ENCODE data around the gene KIF26A. TPM values are rescaled to one million over a fixed set of nuclear protein-coding genes. Genes with fewer than 3 reads are reported as not detected.

Gene KIF26A
- polyA plus RNA-seq, 4 donors = 0.27 to 8.6 (median 4.8) TPM; not detected in 1

- H3K36me3 ChIP-seq (ENCODE audit: control insufficient read depth in 3 of 3, insufficient read depth in 2 of 3, low read depth in 1 of 3, low read length in 3 of 3) = no peaks in the 10 kb centered on the region
- peaks cover 0 to 24% (median 3%) of the 10 kb centered on the region in 3 donors for H3K4me1 ChIP-seq (ENCODE audit: control insufficient read depth in 3 of 3, insufficient read depth in 2 of 3, low read depth in 1 of 3, low read length in 2 of 3)
- no peak overlapping the region for H3K27ac ChIP-seq (ENCODE audit: low read depth in 1 of 3, low read length in 2 of 3)
- peaks cover 30 to 51% (median 44%) of the 10 kb centered on the region in 3 donors for H3K27me3 ChIP-seq (ENCODE audit: control insufficient read depth in 3 of 3, insufficient read depth in 3 of 3, low read length in 3 of 3)
- no peaks in the 10 kb centered on the region for H3K9me3 ChIP-seq (ENCODE audit: control insufficient read depth in 2 of 2, insufficient read depth in 1 of 2, low read depth in 1 of 2, low read length in 1 of 2)
- DNase-seq (peak in 1 of 2 donors; percentile 36), FAIRE-seq (no peak)
- WGBS, 3 donors = 3 to 4% (median 3%) methylated on average over 62 to 77 of the region's 77 CpGs
- H3K4me3 ChIP-seq (ENCODE audit: low read depth in 1 of 3, low read length in 3 of 3) = peak overlapping the region in 1 of 3 donors; percentile 23
Observed at GRCh38 chr14:104136472-104137296, 1.7 kb upstream of the KIF26A start.

GRCh38 chr14:104137297-104138097, 890 bp upstream of the KIF26A start:
- Histone ChIP-seq H3K4me3 (ENCODE audit: low read depth in 1 of 3, low read length in 3 of 3) (peak overlapping the region in 2 of 3 donors; percentile 29 to 38), H3K27me3 (ENCODE audit: control insufficient read depth in 3 of 3, insufficient read depth in 3 of 3, low read length in 3 of 3) (peaks cover 30 to 51% (median 46%) of the 10 kb centered on the region in 3 donors), H3K9me3 (ENCODE audit: control insufficient read depth in 2 of 2, insufficient read depth in 1 of 2, low read depth in 1 of 2, low read length in 1 of 2) (no peaks in the 10 kb centered on the region), H3K36me3 (ENCODE audit: control insufficient read depth in 3 of 3, insufficient read depth in 2 of 3, low read depth in 1 of 3, low read length in 3 of 3) (no peaks in the 10 kb centered on the region), H3K27ac (ENCODE audit: low read depth in 1 of 3, low read length in 2 of 3) (no peak overlapping the region), H3K4me1 (ENCODE audit: control insufficient read depth in 3 of 3, insufficient read depth in 2 of 3, low read depth in 1 of 3, low read length in 2 of 3) (peaks cover 0 to 24% (median 3%) of the 10 kb centered on the region in 3 donors)
- 1 to 2% (median 1%) methylated on average over 64 to 88 of the region's 88 CpGs for WGBS, 3 donors
- peak; percentile 40 to 78 for DNase-seq
- FAIRE-seq = no peak

GRCh38 chr14:104138718-104139459, 502 bp downstream of the KIF26A start:
- FAIRE-seq (no peak), DNase-seq (peak in 1 of 2 donors; percentile 52)
- Histone ChIP-seq H3K36me3 (ENCODE audit: control insufficient read depth in 3 of 3, insufficient read depth in 2 of 3, low read depth in 1 of 3, low read length in 3 of 3) (peaks cover 0 to 4% (median 0%) of the 10 kb centered on the region in 3 donors), H3K4me1 (ENCODE audit: control insufficient read depth in 3 of 3, insufficient read depth in 2 of 3, low read depth in 1 of 3, low read length in 2 of 3) (peaks cover 0 to 24% (median 3%) of the 10 kb centered on the region in 3 donors), H3K27me3 (ENCODE audit: control insufficient read depth in 3 of 3, insufficient read depth in 3 of 3, low read length in 3 of 3) (peaks cover 27 to 45% (median 40%) of the 10 kb centered on the region in 3 donors), H3K4me3 (ENCODE audit: low read depth in 1 of 3, low read length in 3 of 3) (peak overlapping the region in 2 of 3 donors; percentile 29 to 38), H3K9me3 (ENCODE audit: control insufficient read depth in 2 of 2, insufficient read depth in 1 of 2, low read depth in 1 of 2, low read length in 1 of 2) (no peaks in the 10 kb centered on the region), H3K27ac (ENCODE audit: low read depth in 1 of 3, low read length in 2 of 3) (no peak overlapping the region)
- WGBS, 3 donors = 3 to 5% (median 3%) methylated on average over 59 to 73 of the region's 73 CpGs

GRCh38 chr14:104139460-104140212, 1.2 kb downstream of the KIF26A start:
- peaks cover 0 to 4% (median 0%) of the 10 kb centered on the region in 3 donors for H3K36me3 ChIP-seq (ENCODE audit: control insufficient read depth in 3 of 3, insufficient read depth in 2 of 3, low read depth in 1 of 3, low read length in 3 of 3)
- H3K27me3 ChIP-seq (ENCODE audit: control insufficient read depth in 3 of 3, insufficient read depth in 3 of 3, low read length in 3 of 3) = peaks cover 23 to 42% (median 34%) of the 10 kb centered on the region in 3 donors
- FAIRE-seq = no peak
- H3K4me3 ChIP-seq (ENCODE audit: low read depth in 1 of 3, low read length in 3 of 3) = peak overlapping the region in 1 of 3 donors; percentile 29
- DNase-seq = no peak
- WGBS, 3 donors = 46 to 52% (median 50%) methylated on average over 14 of the region's 14 CpGs
- peaks cover 0 to 24% (median 3%) of the 10 kb centered on the region in 3 donors for H3K4me1 ChIP-seq (ENCODE audit: control insufficient read depth in 3 of 3, insufficient read depth in 2 of 3, low read depth in 1 of 3, low read length in 2 of 3)
- no peaks in the 10 kb centered on the region for H3K9me3 ChIP-seq (ENCODE audit: control insufficient read depth in 2 of 2, insufficient read depth in 1 of 2, low read depth in 1 of 2, low read length in 1 of 2)
- no peak overlapping the region for H3K27ac ChIP-seq (ENCODE audit: low read depth in 1 of 3, low read length in 2 of 3)

- Histone ChIP-seq H3K27me3 (ENCODE audit: control insufficient read depth in 3 of 3, insufficient read depth in 3 of 3, low read length in 3 of 3) (peaks cover 18 to 39% (median 29%) of the 10 kb centered on the region in 3 donors), H3K9me3 (ENCODE audit: control insufficient read depth in 2 of 2, insufficient read depth in 1 of 2, low read depth in 1 of 2, low read length in 1 of 2) (no peaks in the 10 kb centered on the region), H3K36me3 (ENCODE audit: control insufficient read depth in 3 of 3, insufficient read depth in 2 of 3, low read depth in 1 of 3, low read length in 3 of 3) (peaks cover 0 to 4% (median 0%) of the 10 kb centered on the region in 3 donors), H3K27ac (ENCODE audit: low read depth in 1 of 3, low read length in 2 of 3) (no peak overlapping the region), H3K4me3 (ENCODE audit: low read depth in 1 of 3, low read length in 3 of 3) (no peak overlapping the region), H3K4me1 (ENCODE audit: control insufficient read depth in 3 of 3, insufficient read depth in 2 of 3, low read depth in 1 of 3, low read length in 2 of 3) (peaks cover 0 to 19% (median 3%) of the 10 kb centered on the region in 3 donors)
- FAIRE-seq (no peak), DNase-seq (no peak)
- WGBS, 3 donors = 43 to 59% (median 58%) methylated on average over 6 of the region's 6 CpGs
Observed at GRCh38 chr14:104140213-104140462, 1.8 kb downstream of the KIF26A start.

GRCh38 chr14:104140463-104141331, 2.3 kb downstream of the KIF26A start:
- FAIRE-seq = no peak
- 79 to 84% (median 81%) methylated on average over 11 to 12 of the region's 12 CpGs for WGBS, 3 donors
- H3K36me3 ChIP-seq (ENCODE audit: control insufficient read depth in 3 of 3, insufficient read depth in 2 of 3, low read depth in 1 of 3, low read length in 3 of 3) = peaks cover 0 to 4% (median 0%) of the 10 kb centered on the region in 3 donors

GRCh38 chr14:104141621-104142091, 3.3 kb downstream of the KIF26A start:
- no peak for DNase-seq
- peaks cover 7 to 24% (median 18%) of the 10 kb centered on the region in 3 donors for H3K27me3 ChIP-seq (ENCODE audit: control insufficient read depth in 3 of 3, insufficient read depth in 3 of 3, low read length in 3 of 3)
- WGBS, 3 donors = 79 to 88% (median 84%) methylated on average over 12 to 15 of the region's 15 CpGs

More at GRCh38 chr14:104140463-104141331, 2.3 kb downstream of the KIF26A start:
- no peak for DNase-seq
- Histone ChIP-seq H3K27ac (ENCODE audit: low read depth in 1 of 3, low read length in 2 of 3) (no peak overlapping the region), H3K4me1 (ENCODE audit: control insufficient read depth in 3 of 3, insufficient read depth in 2 of 3, low read depth in 1 of 3, low read length in 2 of 3) (peaks cover 0 to 13% (median 3%) of the 10 kb centered on the region in 3 donors), H3K27me3 (ENCODE audit: control insufficient read depth in 3 of 3, insufficient read depth in 3 of 3, low read length in 3 of 3) (peaks cover 13 to 34% (median 23%) of the 10 kb centered on the region in 3 donors), H3K4me3 (ENCODE audit: low read depth in 1 of 3, low read length in 3 of 3) (no peak overlapping the region), H3K9me3 (ENCODE audit: control insufficient read depth in 2 of 2, insufficient read depth in 1 of 2, low read depth in 1 of 2, low read length in 1 of 2) (no peaks in the 10 kb centered on the region)

More at GRCh38 chr14:104141621-104142091, 3.3 kb downstream of the KIF26A start:
- Histone ChIP-seq H3K27ac (ENCODE audit: low read depth in 1 of 3, low read length in 2 of 3) (no peak overlapping the region), H3K4me1 (ENCODE audit: control insufficient read depth in 3 of 3, insufficient read depth in 2 of 3, low read depth in 1 of 3, low read length in 2 of 3) (peaks cover 0 to 11% (median 0%) of the 10 kb centered on the region in 3 donors), H3K36me3 (ENCODE audit: control insufficient read depth in 3 of 3, insufficient read depth in 2 of 3, low read depth in 1 of 3, low read length in 3 of 3) (peaks cover 0 to 4% (median 0%) of the 10 kb centered on the region in 3 donors), H3K4me3 (ENCODE audit: low read depth in 1 of 3, low read length in 3 of 3) (no peak overlapping the region), H3K9me3 (ENCODE audit: control insufficient read depth in 2 of 2, insufficient read depth in 1 of 2, low read depth in 1 of 2, low read length in 1 of 2) (no peaks in the 10 kb centered on the region)
- no peak for FAIRE-seq
